ENCODE data around the gene RIOK2. TPM values are rescaled to one million over a fixed set of nuclear protein-coding genes. Genes with fewer than 3 reads are reported as not detected.

The RIOK2 gene
- total RNA-seq, 1 experiment from 2014 or later: 30.6 TPM

DNA sequence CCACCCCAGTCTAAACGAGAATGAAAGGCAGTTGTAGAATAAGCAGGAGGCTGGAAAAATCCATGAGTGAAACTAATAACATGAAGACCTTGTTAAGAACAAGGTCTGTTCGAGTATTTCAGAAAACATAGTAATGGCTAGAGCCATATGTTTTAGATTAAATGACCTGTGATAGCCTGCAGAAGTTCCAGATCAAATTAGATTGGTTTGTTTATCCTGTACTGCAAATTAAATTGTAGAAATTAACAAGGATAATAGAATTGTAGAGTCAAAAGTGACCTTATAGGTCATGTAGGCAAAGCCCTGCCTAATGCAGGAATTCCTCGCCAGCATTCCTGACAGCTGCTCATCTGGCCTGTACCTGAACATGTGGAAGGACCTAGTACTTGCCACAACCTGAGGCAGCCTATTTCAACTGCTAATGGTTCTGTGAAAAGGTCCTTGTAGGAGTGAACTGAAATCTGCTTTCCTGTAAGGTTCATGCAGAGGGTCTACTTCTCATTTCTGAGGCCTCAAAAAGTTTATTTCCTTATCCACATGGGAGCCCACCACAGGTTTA is 57.8 kb downstream of the RIOK2 start:
- no peak for DNase-seq (ENCODE audit: low spot score)

DNA sequence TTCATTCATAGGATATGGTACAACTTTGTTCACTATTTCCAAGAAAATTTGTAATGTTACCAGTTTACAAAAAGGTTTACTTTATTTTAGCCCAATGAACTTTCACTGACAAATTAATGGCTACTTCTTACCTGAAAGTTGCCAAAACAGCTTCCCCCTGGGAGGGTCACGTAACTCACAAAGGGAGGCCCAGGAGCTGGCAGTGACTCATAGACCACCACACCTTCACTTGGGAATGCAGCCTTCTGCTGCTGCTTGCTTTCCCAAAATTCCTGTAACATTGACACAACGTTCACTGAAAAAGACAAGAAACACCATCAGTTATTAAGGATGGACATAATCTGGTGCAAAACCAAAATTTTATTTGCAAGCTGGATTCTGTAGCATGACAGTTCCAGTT is 58.7 kb downstream of the RIOK2 start:
- no peak for DNase-seq (ENCODE audit: low spot score)

DNA sequence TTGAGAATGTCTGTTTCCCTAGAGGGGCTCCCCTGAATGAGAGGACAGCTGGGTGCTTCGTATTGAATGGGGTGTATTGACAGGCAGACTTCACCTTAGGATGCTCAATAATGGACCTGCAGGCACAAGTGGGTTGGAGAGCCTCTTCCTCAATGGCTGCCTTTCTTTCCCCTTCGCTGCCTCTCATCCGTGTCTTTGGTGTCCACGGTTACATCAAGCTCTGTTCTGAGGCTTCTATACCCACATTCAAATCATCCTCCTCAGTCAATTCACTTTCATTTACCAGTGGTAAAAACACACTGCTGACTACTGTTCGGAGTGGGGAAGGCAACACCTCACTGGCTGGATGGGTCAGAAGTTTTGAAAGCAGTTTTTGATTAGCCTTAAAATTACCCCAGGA is 61.2 kb downstream of the RIOK2 start:
- DNase-seq (ENCODE audit: low spot score): no peak

DNA sequence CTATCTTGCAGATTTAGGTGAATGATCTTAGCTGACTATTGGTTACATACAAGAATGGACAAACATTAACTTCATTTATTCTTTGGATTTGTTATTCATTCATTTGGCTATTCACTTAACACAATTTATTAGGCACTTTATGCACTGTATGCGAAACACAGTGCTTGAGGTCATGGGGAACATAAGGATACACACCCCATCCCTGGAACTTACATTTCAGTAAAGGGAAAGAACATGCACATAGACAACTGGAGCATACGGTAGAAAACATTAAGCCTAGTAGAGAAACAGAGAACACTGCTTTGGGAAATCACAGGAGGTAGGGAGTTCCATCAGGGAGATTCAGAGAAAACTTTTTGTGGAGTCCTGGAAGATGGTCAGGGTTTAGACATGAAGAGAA is 62.9 kb downstream of the RIOK2 start:
- no peak for DNase-seq (ENCODE audit: low spot score)

DNA sequence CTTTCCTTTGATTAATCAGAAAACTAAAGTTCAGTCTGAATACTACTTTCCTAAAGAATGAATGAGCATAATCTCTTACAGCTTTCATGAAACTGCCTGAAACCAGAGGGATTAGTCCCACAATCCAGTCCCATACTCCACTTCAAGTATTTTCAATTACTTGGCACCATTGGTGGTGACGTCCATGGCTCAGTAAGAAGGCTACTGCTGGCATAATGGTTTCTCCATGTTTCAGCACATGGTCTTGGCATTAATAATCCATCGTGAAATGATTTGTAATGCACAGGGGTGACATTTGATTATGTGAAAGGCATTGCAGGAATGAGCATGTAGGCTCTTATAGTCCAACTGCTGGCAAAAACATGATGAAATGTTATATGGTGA is 64.0 kb downstream of the RIOK2 start:
- no peak for DNase-seq (ENCODE audit: low spot score)

DNA sequence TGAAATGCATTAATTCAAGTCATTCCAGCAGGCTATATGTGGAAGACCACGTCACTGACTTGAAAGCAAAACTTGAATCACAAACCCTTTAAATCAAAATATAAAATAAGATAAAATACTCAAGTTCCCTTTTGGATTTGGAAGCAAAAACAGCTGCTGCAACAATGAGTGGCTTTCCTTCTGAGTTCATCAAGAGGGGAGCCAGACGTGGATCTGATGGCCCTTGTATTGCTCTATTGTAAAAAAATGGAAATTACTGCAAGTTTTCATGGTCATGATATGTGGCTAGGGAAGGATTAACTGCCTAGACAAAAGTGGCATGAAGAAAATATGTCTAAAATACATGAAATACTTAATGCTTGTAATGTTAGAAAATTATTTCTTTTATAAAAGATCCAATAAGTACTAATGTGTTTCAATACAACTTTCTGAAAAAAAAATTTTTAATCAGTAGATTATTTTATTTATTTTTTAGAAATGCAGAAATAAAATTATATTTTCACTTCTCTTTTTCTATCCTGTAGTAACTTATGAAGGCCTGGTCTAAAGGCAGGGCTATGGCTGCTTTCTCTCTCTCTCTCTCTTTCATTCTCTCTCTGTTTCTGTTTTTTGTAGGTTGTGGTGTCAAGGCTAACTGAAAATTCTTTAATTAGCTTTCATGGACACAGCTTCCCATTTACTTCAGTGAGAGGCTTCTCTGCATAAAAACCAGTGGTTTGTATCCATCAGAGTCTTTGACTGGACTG is 64.6 kb downstream of the RIOK2 start:
- no peak for DNase-seq (ENCODE audit: low spot score)

DNA sequence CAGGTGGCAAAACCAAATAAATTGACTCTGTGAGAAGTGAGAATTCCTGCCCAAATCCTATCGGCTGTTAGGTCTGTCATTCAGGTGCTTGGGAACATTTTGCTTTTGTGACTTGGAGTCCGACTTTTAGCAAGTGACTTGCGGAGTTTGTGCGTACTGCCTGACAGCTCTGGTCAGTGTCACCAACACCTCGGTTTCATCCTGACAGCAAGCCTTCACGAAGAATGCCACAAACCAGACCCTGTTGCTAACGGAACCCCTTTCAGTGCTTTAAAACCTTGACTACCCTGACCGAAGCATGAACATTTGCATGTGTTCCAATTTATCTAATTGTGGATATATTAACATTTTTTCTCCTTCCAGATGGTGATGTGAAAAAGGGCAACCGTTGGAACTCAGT is 67.1 kb downstream of the RIOK2 start:
- DNase-seq (ENCODE audit: low spot score): no peak

DNA sequence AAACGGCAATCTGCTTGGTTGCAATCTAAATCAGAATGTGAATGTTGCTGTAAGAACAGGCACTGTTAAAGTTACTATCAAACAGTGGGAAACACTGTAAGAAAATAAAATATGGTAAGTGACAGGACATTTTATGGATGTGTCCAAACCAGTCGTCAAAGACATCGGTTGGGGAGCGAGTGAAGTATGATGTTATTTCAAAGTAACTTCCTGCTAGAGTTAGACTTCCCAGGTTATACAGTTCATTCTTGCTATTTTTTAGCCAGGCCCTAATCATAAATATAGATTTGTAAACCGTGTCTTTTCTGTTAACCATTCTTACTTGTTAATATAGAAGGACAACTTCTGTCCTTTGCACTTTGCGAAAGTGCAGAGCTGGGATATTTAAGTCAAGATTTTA is 70.8 kb downstream of the RIOK2 start:
- no peak for DNase-seq (ENCODE audit: low spot score)

DNA sequence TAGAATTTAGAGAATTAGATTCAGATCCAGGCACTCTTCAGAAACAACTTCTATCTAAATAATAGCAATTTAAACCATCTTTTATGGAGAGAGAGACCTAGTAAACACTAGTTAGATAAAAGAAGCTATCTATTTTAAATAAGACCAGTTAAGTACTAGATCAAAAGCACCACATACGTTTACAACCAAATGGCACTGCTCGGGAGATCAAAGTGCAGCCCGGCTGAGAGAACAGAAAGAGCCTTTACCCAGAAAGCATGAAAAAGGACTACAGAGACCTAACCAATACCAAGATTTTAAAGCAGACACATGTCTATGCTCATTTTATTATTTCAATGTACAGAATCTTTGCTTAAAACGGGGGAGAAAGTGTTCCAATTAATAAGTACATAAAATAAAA is 71.4 kb downstream of the RIOK2 start:
- DNase-seq (ENCODE audit: low spot score): no peak

DNA sequence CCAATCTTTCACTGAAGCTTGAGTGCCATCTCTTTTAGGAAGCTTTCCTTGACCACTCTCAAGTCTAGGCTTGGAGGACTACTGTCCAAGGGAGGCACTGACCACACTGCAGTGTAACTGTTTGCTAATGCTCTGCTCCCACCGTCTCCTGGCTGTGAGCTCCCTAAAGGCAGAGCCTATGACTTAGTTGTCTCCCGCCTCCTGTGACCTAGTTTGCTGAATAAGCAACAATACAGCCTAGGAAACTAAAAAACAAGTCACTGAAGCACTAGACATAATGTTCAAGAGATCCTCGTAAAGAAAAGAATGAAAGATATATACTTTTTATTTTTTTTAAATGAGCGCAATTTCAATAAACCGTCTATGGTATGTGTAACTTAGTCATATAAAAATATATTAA is 72.0 kb downstream of the RIOK2 start:
- no peak for DNase-seq (ENCODE audit: low spot score)

Other genes with a start within 250 kb of the RIOK2 start
- gene LNPEP, start 247.2 kb downstream of the RIOK2 start, total RNA-seq (2014; rRNA removed; shearing (Covaris generic)): 38.4 and 50.8 TPM in 2 replicates
- 0.12 TPM in 1 of 2 replicates, not detected in the other for gene LIX1, start 40.6 kb downstream of the RIOK2 start, total RNA-seq (2014; rRNA removed; shearing (Covaris generic))

All from H4 (cell line).